K562 (cell line): Measurements from ENCODE around the gene RNF227. TPM values are rescaled to one million over a fixed set of nuclear protein-coding genes. Genes with fewer than 3 reads are reported as not detected.

Experiments used
- ATAC-seq: fragments of 200-7000 bp; cut with Tn5 transposase; 3 replicates; pipeline ENCODE4 v1.9.1; 2020; ENCODE audit warnings: moderate library complexity
- BruUV-seq: library from RNA; stranded (reverse); fragments of 400-500 nt; replicated peaks from 2 replicates; lab custom pipeline; 2021; lab: Mats Ljungman, UMichigan
- CTCF ChIA-PET: fragments of 300-600 bp; formaldehyde crosslinking; extraction: SDS; loops from one replicate; lab custom pipeline; 2021; ENCODE audit warnings: low intra/inter-chr PET ratio; lab: Yijun Ruan, JAX
- POLR2A ChIA-PET: fragments of 300-600, 350-650 bp; sonication (Branson Sonifier 250); formaldehyde crosslinking; extraction: SDS; loops from one replicate; lab custom pipeline; 2021; ENCODE audit warnings: antibody characterized with exemption, inconsistent platforms; lab: Yijun Ruan, JAX
- DNase-seq, 4 experiments: peaks; one replicate each; pipeline versions ENCODE4 v3.0.0 to v3.0.0-alpha.2; 2011 to 2018; ENCODE audit warnings: low spot score in 3 of 4, mixed read lengths in 3 of 4; ENCODE audit errors: extremely low read depth in 1 of 4
- FAIRE-seq: peaks from 2 replicates; lab custom pipeline; 2011; peaks lifted over from hg19 to GRCh38; lab: Jason Lieb, UNC
- H2AFZ ChIP-seq: 2 replicates; pipeline ENCODE4 v1.6.0; 2011; ENCODE audit warnings: low read depth, low read length, control low read depth, inconsistent platforms
- H3K27ac ChIP-seq: fragments of 200-600 bp; 3 replicates; pipeline ENCODE4 v1.8.0; 2011; ENCODE audit warnings: low read depth, mild to moderate bottlenecking, control low read depth, inconsistent platforms, low read length, moderate library complexity, mixed read lengths; ENCODE audit errors: extremely low read depth
- H3K27me3 ChIP-seq, 2 experiments: fragments of 300-600 bp in 1 of 2; 2 replicates in 1 of 2; 3 replicates in 1 of 2; pipeline versions ENCODE4 v1.6.0 to v1.8.0; 2011; ENCODE audit warnings: inconsistent platforms in 2 of 2, low read length in 2 of 2, mild to moderate bottlenecking in 1 of 2, mixed read lengths in 1 of 2, moderate library complexity in 1 of 2; ENCODE audit not compliant: control insufficient read depth in 2 of 2, insufficient read depth in 2 of 2
- H3K36me3 ChIP-seq: fragments of 300-600 bp; 3 replicates; pipeline ENCODE4 v1.8.0; 2011; ENCODE audit warnings: mild to moderate bottlenecking, low read length, inconsistent platforms; ENCODE audit not compliant: control insufficient read depth, insufficient read depth
- H3K4me1 ChIP-seq, 2 experiments: fragments of 200-600 bp in 1 of 2; replicated peaks in 1 of 2; 2 replicates in 1 of 2; 3 replicates in 1 of 2; pipeline versions ENCODE4 v1.5.1 to v1.8.0; 2011; ENCODE audit warnings: inconsistent platforms in 2 of 2, low read length in 2 of 2, mild to moderate bottlenecking in 1 of 2, mixed read lengths in 1 of 2, moderate library complexity in 1 of 2; ENCODE audit not compliant: control insufficient read depth in 2 of 2, insufficient read depth in 2 of 2
- H3K4me2 ChIP-seq: 2 replicates; pipeline ENCODE4 v1.6.1; 2011; ENCODE audit warnings: low read length, control low read depth, inconsistent platforms, mixed read lengths; ENCODE audit not compliant: insufficient read depth
- H3K4me3 ChIP-seq: fragments of 200-600 bp; sonication (generic), shearing (Covaris generic); 2 replicates; pipeline ENCODE4 v1.5.1; 2016; ENCODE audit warnings: control low read depth, inconsistent platforms
- H3K79me2 ChIP-seq: fragments of 200-600 bp; 3 replicates; pipeline ENCODE4 v1.8.0; 2011; ENCODE audit warnings: low read length, inconsistent platforms; ENCODE audit not compliant: control insufficient read depth, insufficient read depth
- H3K9ac ChIP-seq, 2 experiments: 2 replicates each; pipeline versions ENCODE4 v1.6.0 to v1.6.1; 2011; ENCODE audit warnings: low read depth in 2 of 2, low read length in 2 of 2, control low read depth in 1 of 2, inconsistent platforms in 1 of 2, mild to moderate bottlenecking in 1 of 2, mixed read lengths in 1 of 2; ENCODE audit not compliant: insufficient read depth in 1 of 2
- H3K9me1 ChIP-seq: one replicate; pipeline ENCODE4 v1.6.0; 2011; ENCODE audit warnings: inconsistent platforms, mild to moderate bottlenecking, low read length, moderate library complexity; ENCODE audit not compliant: control insufficient read depth, insufficient read depth
- H3K9me3 ChIP-seq: replicated peaks from 2 replicates; pipeline ENCODE4 v1.5.1; 2011; ENCODE audit warnings: low read depth, low read length, inconsistent platforms; ENCODE audit not compliant: control insufficient read depth, insufficient read depth
- H4K20me1 ChIP-seq: replicated peaks from 2 replicates; pipeline ENCODE4 v1.6.1; 2011; ENCODE audit warnings: low read length, inconsistent platforms, mixed read lengths; ENCODE audit not compliant: control insufficient read depth, insufficient read depth
- CREBBP ChIP-seq: IDR thresholded peaks from one replicate; pipeline ENCODE4 v1.6.1; 2012; ENCODE audit warnings: low read depth, mild to moderate bottlenecking, control low read depth, inconsistent platforms, low read length
- FOXK2 ChIP-seq, 2 experiments: fragments of 450-650 bp; IDR thresholded peaks in 1 of 2; conservative IDR thresholded peaks in 1 of 2; 2 replicates each; pipeline ENCODE4 v1.6.1; 2016; ENCODE audit warnings: low read depth in 2 of 2, mild to moderate bottlenecking in 1 of 2
- IRF1 ChIP-seq: sonication (generic); formaldehyde crosslinking; IDR thresholded peaks from 2 replicates; pipeline ENCODE4 v1.8.0; 2022; ENCODE audit warnings: missing genetic modification reagents, mild to moderate bottlenecking, borderline replicate concordance
- NCOA6 ChIP-seq: fragments of 450-650 bp; IDR thresholded peaks from 2 replicates; pipeline ENCODE4 v1.6.1; 2017; ENCODE audit warnings: mild to moderate bottlenecking
- SNIP1 ChIP-seq: fragments of 450-650 bp; IDR thresholded peaks from 2 replicates; pipeline ENCODE4 v1.7.1; 2017; ENCODE audit warnings: low read depth, mild to moderate bottlenecking
- SUPT5H ChIP-seq: fragments of 450-650 bp; IDR thresholded peaks from 2 replicates; pipeline ENCODE4 v1.6.1; 2016
- ZNF445 ChIP-seq: fragments of 250-450 bp; sonication (Bioruptor Pico); IDR thresholded peaks from 2 replicates; pipeline ENCODE4 v1.4.0; 2020; ENCODE audit warnings: low read depth, mild to moderate bottlenecking, moderate library complexity
- WGBS: fragments of 100-300 bp; shearing (Covaris generic); methylation state at CpG from one replicate; pipeline ENCODE4 v1.1.6; 2016; ENCODE audit warnings: low coverage, mixed read lengths; ENCODE audit not compliant: insufficient coverage; ENCODE audit errors: missing lambda C conversion rate; 5-methylcytosine and 5-hydroxymethylcytosine counted together
- in situ Hi-C: fragments of 300-500 bp; cut with MboI; formaldehyde crosslinking; loops from 4 replicates; pipeline ENCODE4 v1.15.0; 2018; ENCODE audit warnings: inconsistent platforms, mixed read lengths
- intact Hi-C: fragments of 100-400 bp; cut with micrococcal nuclease; formaldehyde crosslinking; loops from 2 replicates; pipeline ENCODE4 v1.14.2; 2022
- polyA plus RNA-seq, 8 experiments: library from polyadenylated mRNA; depleted of rRNA in 4 of 8; stranded (reverse) in 5 of 8; unstranded in 3 of 8; fragments of >200 nt; fragmentation: Nextera tagmentation in 2 of 8; fragmentation: Illumina TruSeq in 1 of 8; extraction: Ambion mirVana in 2 of 8; extraction: Trizol in 1 of 8; gene quantifications; 2 replicates each; pipeline versions ENCODE4 v1.2.1 to v1.2.3, GENCODE V29; 2011 to 2014; ENCODE audit warnings: inconsistent platforms in 1 of 8, missing spikeins in 1 of 8
- total RNA-seq, 7 experiments: library from RNA; depleted of rRNA in 6 of 7; stranded (reverse); fragments of >200 nt in 6 of 7; fragmentation: Illumina TruSeq in 2 of 7; extraction: Trizol in 2 of 7; gene quantifications; 2 replicates each; pipeline versions ENCODE4 v1.2.1 to v1.2.3, GENCODE V29; 2011 to 2021; ENCODE audit warnings: low replicate concordance in 1 of 7

The RNF227 gene
- total and polyA plus RNA-seq, 9 of the 15 experiments (the other 6 are each of a cell fraction or from before 2014, with no cell fraction given), result 1.1 to 6.7 (median 2.3) TPM

DNA sequence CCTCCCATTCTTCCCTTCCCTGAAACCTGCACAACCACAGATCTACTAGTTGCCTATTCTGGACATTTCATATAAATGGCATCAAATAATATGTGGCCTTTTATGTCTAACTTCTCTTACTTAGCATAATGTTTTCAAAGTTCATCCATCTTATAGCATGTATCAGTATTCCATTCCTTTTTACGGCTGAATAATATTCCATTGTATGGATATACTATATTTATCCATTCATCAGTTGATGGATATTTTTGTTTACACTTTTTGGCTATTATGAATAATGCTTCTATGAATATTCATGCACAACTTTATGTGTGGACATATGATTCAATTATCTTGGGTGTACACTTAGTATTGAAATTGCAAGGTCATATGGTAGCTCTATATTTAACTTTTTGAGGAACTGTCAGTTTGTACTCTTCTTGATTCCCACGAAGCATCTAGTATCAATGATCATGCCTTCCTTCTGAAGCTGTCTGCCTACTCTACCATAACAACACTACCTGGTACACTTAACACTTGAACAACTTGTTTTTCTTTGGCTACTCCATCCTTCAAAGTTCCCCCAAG, 40.2 kb downstream of the RNF227 start:
- POLR2A ChIA-PET, result interaction anchor here (1.4 kb wide), 1 partner anchor 56 kb away, joined by 3 read pairs; the partner anchor contains the start of genes CNTROB and TRAPPC1
- Histone ChIP-seq H3K27me3 (no peaks in the 10 kb centered on the region), H3K9me3 (no peaks in the 10 kb centered on the region), H4K20me1 (no peaks in the 10 kb centered on the region), H3K9me1 (no peaks in the 10 kb centered on the region), H3K27ac (no peak overlapping the region), H2AFZ (no peak overlapping the region), H3K4me2 (no peak overlapping the region), H3K4me1 (peaks cover 0 to 12% of the 10 kb centered on the region in 2 experiments; a peak in 3 of 5 replicates), H3K9ac (no peak overlapping the region), H3K79me2 (no peaks in the 10 kb centered on the region), H3K36me3 (peaks cover 40% of the 10 kb centered on the region; the same call in 2 of the 3 replicates), H3K4me3 (no peak overlapping the region)
- intact Hi-C loops (no loop called here), in situ Hi-C loops (no loop called here)
- WGBS, result 65% methylated on average over 2 of the region's 2 CpGs
- TF ChIP-seq CREBBP (no peak), SNIP1 (no peak), NCOA6 (no peak), FOXK2 (conservative IDR thresholded peaks at IDR 0.05 in 1 of 2, IDR thresholded peaks at IDR 0.05 in 1 of 2; ENCODE audit: low read depth in 2 of 2) (no peak), IRF1 (no peak), SUPT5H (no peak), ZNF445 (CRISPR knock-in tag) (no peak)
- FAIRE-seq, result no peak
- no peak for ATAC-seq
- DNase-seq, result no peak
- CTCF ChIA-PET, result interaction anchor here (0.6 kb wide), 1 partner anchor 16 kb away, joined by 3 read pairs; no protein-coding TSS in a partner anchor
- BruUV-seq, result no TSS peak
